Erythroblast (primary cell): ENCODE results near the gene CRBN.

Experiments used
- GATA1 ChIP-seq: IDR thresholded peaks from 2 replicates; pipeline ENCODE4 v1.6.1; 2011; ENCODE audit warnings: low read depth, mild to moderate bottlenecking, control low read depth, low read length, moderate library complexity
- POLR2A ChIP-seq: IDR thresholded peaks from 2 replicates; pipeline ENCODE4 v1.6.1; 2011; ENCODE audit warnings: mild to moderate bottlenecking, low read length

- TF ChIP-seq POLR2A (no peak), GATA1 (no peak)
Measured at GRCh38 chr3:3110299-3110630, 69.2 kb downstream of the CRBN start, which contains the start of gene IL5RA.
